Panc1 (cell line): ENCODE results near the gene KCNAB2. TPM values are rescaled to one million over a fixed set of nuclear protein-coding genes. Genes with fewer than 3 reads are reported as not detected.

Experiments
- ATAC-seq: fragments of 200-7000 bp; cut with Tn5 transposase; 2 replicates; pipeline ENCODE4 v1.9.1; 2020; ENCODE audit warnings: mild to moderate bottlenecking, moderate library complexity
- BruUV-seq: library from RNA; stranded (reverse); fragments of 400-500 nt; replicated peaks from 2 replicates; lab custom pipeline; 2021; lab: Mats Ljungman, UMichigan
- CTCF ChIA-PET: fragments of 300-600 bp; sonication (Branson Sonifier 250); formaldehyde crosslinking; loops from one replicate; lab custom pipeline; 2022; ENCODE audit warnings: antibody characterized with exemption; lab: Charles Lee
- POLR2A ChIA-PET: fragments of 300-600 bp; sonication (Branson Sonifier 250); formaldehyde crosslinking; loops from one replicate; lab custom pipeline; 2022; ENCODE audit warnings: antibody characterized with exemption; lab: Charles Lee
- DNase-seq: peaks from one replicate; pipeline ENCODE4 v3.0.0-alpha.2; 2010; ENCODE audit warnings: low read depth, low spot score
- H3K27ac ChIP-seq: 2 replicates; pipeline ENCODE4 v1.5.1; 2011; ENCODE audit warnings: mild to moderate bottlenecking, low read length, inconsistent platforms
- H3K27me3 ChIP-seq: fragments of 200-500 bp; sonication (Bioruptor generic); 2 replicates; pipeline ENCODE4 v1.6.0; 2014; ENCODE audit warnings: low read length, inconsistent platforms; ENCODE audit not compliant: control insufficient read depth, insufficient read depth
- H3K36me3 ChIP-seq: fragments of 200-500 bp; sonication (Bioruptor generic); 2 replicates; pipeline ENCODE4 v1.5.1; 2014; ENCODE audit warnings: inconsistent platforms, mild to moderate bottlenecking, low read length, moderate library complexity; ENCODE audit not compliant: control insufficient read depth, insufficient read depth
- H3K4me1 ChIP-seq: 2 replicates; pipeline ENCODE4 v1.5.1; 2011; ENCODE audit warnings: inconsistent platforms, mild to moderate bottlenecking, low read length, moderate library complexity; ENCODE audit not compliant: control insufficient read depth, insufficient read depth
- H3K4me3 ChIP-seq, 2 experiments: 2 replicates each; pipeline ENCODE4 v1.5.1; 2011 to 2012; ENCODE audit warnings: low read depth in 2 of 2, low read length in 2 of 2, mild to moderate bottlenecking in 2 of 2, inconsistent platforms in 1 of 2, moderate library complexity in 1 of 2
- H3K9me3 ChIP-seq: fragments of 200-500 bp; sonication (Bioruptor generic); 2 replicates; pipeline ENCODE4 v1.5.1; 2014; ENCODE audit warnings: low read depth, mild to moderate bottlenecking, inconsistent platforms, low read length, moderate library complexity; ENCODE audit not compliant: control insufficient read depth, insufficient read depth
- POLR2AphosphoS5 ChIP-seq: IDR thresholded peaks from 2 replicates; pipeline ENCODE4 v1.6.1; 2012; ENCODE audit warnings: mild to moderate bottlenecking, low read depth, low read length, moderate library complexity
- SIN3A ChIP-seq: IDR thresholded peaks from 2 replicates; pipeline ENCODE4 v1.6.1; 2012; ENCODE audit warnings: low read depth, mild to moderate bottlenecking, low read length, moderate library complexity, borderline replicate concordance; ENCODE audit not compliant: insufficient read depth
- TCF7L2 ChIP-seq: IDR thresholded peaks from 2 replicates; pipeline ENCODE4 v1.6.1; 2011; ENCODE audit warnings: mild to moderate bottlenecking, low read depth, low read length, inconsistent platforms
- in situ Hi-C: cut with HindIII; loops from 2 replicates; pipeline ENCODE4 v1.10.0; 2016; ENCODE audit warnings: low sequenced_read_pairs, low pct_unique_long_range_greater_than_20kb
- intact Hi-C: fragments of 100-400 bp; cut with micrococcal nuclease; formaldehyde crosslinking; loops from one replicate; pipeline ENCODE4 v1.10.0; 2022; ENCODE audit not compliant: unreplicated experiment
- total RNA-seq: library from RNA; stranded (reverse); gene quantifications from one replicate; pipeline ENCODE4 v1.2.1, GENCODE V29; 2021; ENCODE audit not compliant: unreplicated experiment
- TF ChIP-seq, protein P1 (sequence below): fragments of 450-650 bp; IDR thresholded peaks from 2 replicates; pipeline ENCODE4 v1.5.1; 2017; ENCODE audit warnings: mild to moderate bottlenecking
- TF ChIP-seq, protein P2 (sequence below), 2 experiments: IDR thresholded peaks; 2 replicates each; pipeline ENCODE4 v1.6.1; 2011 to 2012; ENCODE audit warnings: low read depth in 2 of 2, control low read depth in 1 of 2, low read length in 1 of 2, mild to moderate bottlenecking in 1 of 2, moderate library complexity in 1 of 2; ENCODE audit not compliant: insufficient read depth in 1 of 2

KCNAB2 gene
- total RNA-seq, 1 experiment from 2014 or later, result 27.6 TPM

DNA sequence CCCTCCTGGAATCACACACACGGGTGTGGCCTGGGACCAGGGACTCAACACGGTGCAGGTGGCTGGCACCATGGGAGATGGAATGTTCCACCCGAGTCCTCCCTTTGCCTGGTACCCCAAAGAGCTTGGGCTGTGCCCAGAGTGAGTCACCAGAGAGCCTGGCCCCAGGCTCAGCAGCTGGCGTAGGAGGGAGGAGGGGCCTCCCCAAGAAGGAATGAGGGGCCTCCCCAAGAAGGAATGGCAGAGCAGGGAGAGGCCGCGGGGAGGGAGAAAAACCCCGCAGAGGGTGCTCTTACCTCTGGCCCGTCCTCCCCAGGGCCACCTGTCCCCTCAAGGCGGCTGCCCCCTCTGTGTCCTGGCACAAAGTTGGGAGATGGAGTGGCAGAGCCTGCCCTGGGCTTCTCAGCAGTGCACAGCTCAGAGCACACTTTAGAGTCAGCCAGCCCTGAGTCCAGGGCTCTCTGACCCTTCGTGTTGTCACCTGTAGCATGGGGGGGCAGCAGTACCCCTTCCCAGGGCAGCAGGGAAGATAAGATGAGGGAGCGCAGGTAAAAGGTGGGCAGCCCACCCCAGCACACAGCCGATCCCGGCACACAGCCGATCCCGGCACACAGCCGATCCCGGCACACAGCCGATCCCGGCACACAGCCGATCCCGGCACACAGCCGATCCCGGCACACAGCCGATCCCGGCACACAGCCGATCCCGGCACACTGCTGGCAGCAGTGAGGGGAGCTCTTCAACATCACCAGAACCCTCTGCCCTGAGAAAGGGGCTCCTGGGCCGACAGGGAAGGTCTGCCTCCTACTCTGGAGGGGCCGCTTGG is 20.2 kb upstream of the KCNAB2 start:
- intact Hi-C loops, result no loop called here
- CTCF ChIA-PET, result interaction anchor here (0.6 to 1.6 kb wide), 3 partner anchors 9 to 56 kb away, joined by 3 to 4 read pairs (median 4); no protein-coding TSS in a partner anchor
- peak; percentile 60 for ATAC-seq

DNA sequence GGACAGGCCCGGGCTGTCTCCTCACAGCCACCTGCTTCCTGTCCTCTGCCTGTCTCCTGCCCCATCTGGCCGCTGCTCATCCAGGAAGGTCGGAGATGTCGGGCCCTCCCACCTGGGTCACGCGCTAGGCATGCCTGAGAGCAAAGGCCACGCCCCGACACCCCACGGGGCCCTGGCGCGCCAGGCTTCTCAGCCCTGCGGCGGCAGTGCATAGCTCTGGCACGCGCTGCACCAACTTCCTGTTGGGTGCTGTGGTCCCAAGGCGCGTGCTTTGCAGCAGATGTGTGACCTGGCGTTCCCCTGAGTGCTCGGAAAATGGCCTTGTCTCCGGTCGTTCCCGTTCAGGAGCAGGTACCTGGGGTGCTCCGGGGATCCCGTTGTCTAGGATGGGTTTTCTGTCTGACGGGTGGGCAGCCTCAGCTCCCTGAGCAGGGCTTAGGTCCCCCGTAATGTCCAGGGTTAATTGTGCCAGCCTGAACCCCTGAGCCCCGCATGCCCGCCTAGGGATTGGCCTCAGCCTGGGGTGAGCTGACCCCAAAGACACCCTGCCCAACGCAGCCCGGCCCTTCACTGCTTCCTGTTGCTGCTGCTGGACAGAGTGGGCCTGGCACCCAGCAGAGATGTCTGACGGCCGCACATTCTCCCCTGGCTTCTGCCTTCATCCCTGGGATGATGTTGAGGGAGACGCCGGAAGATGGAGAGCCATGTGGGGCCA is 19.4 kb upstream of the KCNAB2 start:
- Histone ChIP-seq H3K36me3 (no peaks in the 10 kb centered on the region), H3K4me3 (peak overlapping the region; percentile 39 to 65), H3K4me1 (peaks cover 21% of the 10 kb centered on the region), H3K27ac (peak overlapping the region; percentile 77), H3K9me3 (no peaks in the 10 kb centered on the region), H3K27me3 (no peaks in the 10 kb centered on the region)
- ChIA-PET POLR2A (interaction anchor here (0.6 kb wide), 2 partner anchors 12 to 491 kb away, joined by 3 to 4 read pairs; no protein-coding TSS in a partner anchor), CTCF (interaction anchor here (0.5 to 1.6 kb wide), 3 partner anchors 9 to 55 kb away, joined by 4 to 13 read pairs (median 4); no protein-coding TSS in a partner anchor)
- TF ChIP-seq TCF7L2, result no peak
- TF ChIP-seq, protein P1, sequence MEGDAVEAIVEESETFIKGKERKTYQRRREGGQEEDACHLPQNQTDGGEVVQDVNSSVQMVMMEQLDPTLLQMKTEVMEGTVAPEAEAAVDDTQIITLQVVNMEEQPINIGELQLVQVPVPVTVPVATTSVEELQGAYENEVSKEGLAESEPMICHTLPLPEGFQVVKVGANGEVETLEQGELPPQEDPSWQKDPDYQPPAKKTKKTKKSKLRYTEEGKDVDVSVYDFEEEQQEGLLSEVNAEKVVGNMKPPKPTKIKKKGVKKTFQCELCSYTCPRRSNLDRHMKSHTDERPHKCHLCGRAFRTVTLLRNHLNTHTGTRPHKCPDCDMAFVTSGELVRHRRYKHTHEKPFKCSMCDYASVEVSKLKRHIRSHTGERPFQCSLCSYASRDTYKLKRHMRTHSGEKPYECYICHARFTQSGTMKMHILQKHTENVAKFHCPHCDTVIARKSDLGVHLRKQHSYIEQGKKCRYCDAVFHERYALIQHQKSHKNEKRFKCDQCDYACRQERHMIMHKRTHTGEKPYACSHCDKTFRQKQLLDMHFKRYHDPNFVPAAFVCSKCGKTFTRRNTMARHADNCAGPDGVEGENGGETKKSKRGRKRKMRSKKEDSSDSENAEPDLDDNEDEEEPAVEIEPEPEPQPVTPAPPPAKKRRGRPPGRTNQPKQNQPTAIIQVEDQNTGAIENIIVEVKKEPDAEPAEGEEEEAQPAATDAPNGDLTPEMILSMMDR, result no peak
- peak; percentile 49; the same call in 1 of the 2 replicates for TF ChIP-seq POLR2AphosphoS5
- TF ChIP-seq, protein P2, sequence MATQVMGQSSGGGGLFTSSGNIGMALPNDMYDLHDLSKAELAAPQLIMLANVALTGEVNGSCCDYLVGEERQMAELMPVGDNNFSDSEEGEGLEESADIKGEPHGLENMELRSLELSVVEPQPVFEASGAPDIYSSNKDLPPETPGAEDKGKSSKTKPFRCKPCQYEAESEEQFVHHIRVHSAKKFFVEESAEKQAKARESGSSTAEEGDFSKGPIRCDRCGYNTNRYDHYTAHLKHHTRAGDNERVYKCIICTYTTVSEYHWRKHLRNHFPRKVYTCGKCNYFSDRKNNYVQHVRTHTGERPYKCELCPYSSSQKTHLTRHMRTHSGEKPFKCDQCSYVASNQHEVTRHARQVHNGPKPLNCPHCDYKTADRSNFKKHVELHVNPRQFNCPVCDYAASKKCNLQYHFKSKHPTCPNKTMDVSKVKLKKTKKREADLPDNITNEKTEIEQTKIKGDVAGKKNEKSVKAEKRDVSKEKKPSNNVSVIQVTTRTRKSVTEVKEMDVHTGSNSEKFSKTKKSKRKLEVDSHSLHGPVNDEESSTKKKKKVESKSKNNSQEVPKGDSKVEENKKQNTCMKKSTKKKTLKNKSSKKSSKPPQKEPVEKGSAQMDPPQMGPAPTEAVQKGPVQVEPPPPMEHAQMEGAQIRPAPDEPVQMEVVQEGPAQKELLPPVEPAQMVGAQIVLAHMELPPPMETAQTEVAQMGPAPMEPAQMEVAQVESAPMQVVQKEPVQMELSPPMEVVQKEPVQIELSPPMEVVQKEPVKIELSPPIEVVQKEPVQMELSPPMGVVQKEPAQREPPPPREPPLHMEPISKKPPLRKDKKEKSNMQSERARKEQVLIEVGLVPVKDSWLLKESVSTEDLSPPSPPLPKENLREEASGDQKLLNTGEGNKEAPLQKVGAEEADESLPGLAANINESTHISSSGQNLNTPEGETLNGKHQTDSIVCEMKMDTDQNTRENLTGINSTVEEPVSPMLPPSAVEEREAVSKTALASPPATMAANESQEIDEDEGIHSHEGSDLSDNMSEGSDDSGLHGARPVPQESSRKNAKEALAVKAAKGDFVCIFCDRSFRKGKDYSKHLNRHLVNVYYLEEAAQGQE (IDR thresholded peaks at IDR 0.05; ENCODE audit: insufficient read depth in 1 of 2, low read depth in 2 of 2, low read length in 1 of 2), result no peak
- no peak for TF ChIP-seq SIN3A
- in situ Hi-C loops (no loop called here), intact Hi-C loops (no loop called here)
- peak; percentile 92 for ATAC-seq
- BruUV-seq, result no TSS peak
- peak; percentile 36 for DNase-seq

More for the DNA sequence above, 20.2 kb upstream of the KCNAB2 start:
- BruUV-seq, result no TSS peak
- Histone ChIP-seq H3K4me3 (peak overlapping the region; percentile 39 to 65), H3K27me3 (no peaks in the 10 kb centered on the region), H3K4me1 (peaks cover 21% of the 10 kb centered on the region), H3K27ac (peak overlapping the region; percentile 77), H3K36me3 (no peaks in the 10 kb centered on the region), H3K9me3 (no peaks in the 10 kb centered on the region)
- DNase-seq, result no peak
- TF ChIP-seq POLR2AphosphoS5, result no peak
- TF ChIP-seq, protein P1, result no peak
- TF ChIP-seq TCF7L2, result no peak
- no peak for TF ChIP-seq SIN3A
- TF ChIP-seq, protein P2 (IDR thresholded peaks at IDR 0.05; ENCODE audit: insufficient read depth in 1 of 2, low read depth in 2 of 2, low read length in 1 of 2), result no peak
- in situ Hi-C loops, result no loop called here
- POLR2A ChIA-PET, result interaction anchor here (0.6 to 0.7 kb wide), 2 partner anchors 11 to 110 kb away, joined by 4 read pairs; no protein-coding TSS in a partner anchor
